Panc1 (cell line): ENCODE measurements around the gene DIP2C. TPM values are rescaled to one million over a fixed set of nuclear protein-coding genes. Genes with fewer than 3 reads are reported as not detected.
"Not testable (repeated sequence)": the region's sequence is repeated elsewhere in the genome, so short reads cannot be mapped to it uniquely, and the experiment has no call there.

Experiments used
- ATAC-seq: fragments of 200-7000 bp; cut with Tn5 transposase; 2 replicates; pipeline ENCODE4 v1.9.1; 2020; ENCODE audit warnings: mild to moderate bottlenecking, moderate library complexity
- BruUV-seq: library from RNA; stranded (reverse); fragments of 400-500 nt; replicated peaks from 2 replicates; lab custom pipeline; 2021; lab: Mats Ljungman, UMichigan
- CTCF ChIA-PET: fragments of 300-600 bp; sonication (Branson Sonifier 250); formaldehyde crosslinking; loops from one replicate; lab custom pipeline; 2022; ENCODE audit warnings: antibody characterized with exemption; lab: Charles Lee
- POLR2A ChIA-PET: fragments of 300-600 bp; sonication (Branson Sonifier 250); formaldehyde crosslinking; loops from one replicate; lab custom pipeline; 2022; ENCODE audit warnings: antibody characterized with exemption; lab: Charles Lee
- DNase-seq: peaks from one replicate; pipeline ENCODE4 v3.0.0-alpha.2; 2010; ENCODE audit warnings: low read depth, low spot score
- H3K27ac ChIP-seq: 2 replicates; pipeline ENCODE4 v1.5.1; 2011; ENCODE audit warnings: mild to moderate bottlenecking, low read length, inconsistent platforms
- H3K27me3 ChIP-seq: fragments of 200-500 bp; sonication (Bioruptor generic); 2 replicates; pipeline ENCODE4 v1.6.0; 2014; ENCODE audit warnings: low read length, inconsistent platforms; ENCODE audit not compliant: control insufficient read depth, insufficient read depth
- H3K36me3 ChIP-seq: fragments of 200-500 bp; sonication (Bioruptor generic); 2 replicates; pipeline ENCODE4 v1.5.1; 2014; ENCODE audit warnings: inconsistent platforms, mild to moderate bottlenecking, low read length, moderate library complexity; ENCODE audit not compliant: control insufficient read depth, insufficient read depth
- H3K4me1 ChIP-seq: 2 replicates; pipeline ENCODE4 v1.5.1; 2011; ENCODE audit warnings: inconsistent platforms, mild to moderate bottlenecking, low read length, moderate library complexity; ENCODE audit not compliant: control insufficient read depth, insufficient read depth
- H3K4me3 ChIP-seq, 2 experiments: 2 replicates each; pipeline ENCODE4 v1.5.1; 2011 to 2012; ENCODE audit warnings: low read depth in 2 of 2, low read length in 2 of 2, mild to moderate bottlenecking in 2 of 2, inconsistent platforms in 1 of 2, moderate library complexity in 1 of 2
- H3K9me3 ChIP-seq: fragments of 200-500 bp; sonication (Bioruptor generic); 2 replicates; pipeline ENCODE4 v1.5.1; 2014; ENCODE audit warnings: low read depth, mild to moderate bottlenecking, inconsistent platforms, low read length, moderate library complexity; ENCODE audit not compliant: control insufficient read depth, insufficient read depth
- CTCF ChIP-seq: fragments of 450-650 bp; IDR thresholded peaks from 2 replicates; pipeline ENCODE4 v1.5.1; 2017; ENCODE audit warnings: mild to moderate bottlenecking
- POLR2AphosphoS5 ChIP-seq: IDR thresholded peaks from 2 replicates; pipeline ENCODE4 v1.6.1; 2012; ENCODE audit warnings: mild to moderate bottlenecking, low read depth, low read length, moderate library complexity
- SIN3A ChIP-seq: IDR thresholded peaks from 2 replicates; pipeline ENCODE4 v1.6.1; 2012; ENCODE audit warnings: low read depth, mild to moderate bottlenecking, low read length, moderate library complexity, borderline replicate concordance; ENCODE audit not compliant: insufficient read depth
- TCF7L2 ChIP-seq: IDR thresholded peaks from 2 replicates; pipeline ENCODE4 v1.6.1; 2011; ENCODE audit warnings: mild to moderate bottlenecking, low read depth, low read length, inconsistent platforms
- in situ Hi-C: cut with HindIII; loops from 2 replicates; pipeline ENCODE4 v1.10.0; 2016; ENCODE audit warnings: low sequenced_read_pairs, low pct_unique_long_range_greater_than_20kb
- intact Hi-C: fragments of 100-400 bp; cut with micrococcal nuclease; formaldehyde crosslinking; loops from one replicate; pipeline ENCODE4 v1.10.0; 2022; ENCODE audit not compliant: unreplicated experiment
- total RNA-seq: library from RNA; stranded (reverse); gene quantifications from one replicate; pipeline ENCODE4 v1.2.1, GENCODE V29; 2021; ENCODE audit not compliant: unreplicated experiment
- TF ChIP-seq, protein P1 (sequence below), 2 experiments: IDR thresholded peaks; 2 replicates each; pipeline ENCODE4 v1.6.1; 2011 to 2012; ENCODE audit warnings: low read depth in 2 of 2, control low read depth in 1 of 2, low read length in 1 of 2, mild to moderate bottlenecking in 1 of 2, moderate library complexity in 1 of 2; ENCODE audit not compliant: insufficient read depth in 1 of 2

Gene DIP2C
- total RNA-seq, 1 experiment from 2014 or later = 13.2 TPM

- no peak for ATAC-seq
- no peak for DNase-seq
- ChIA-PET POLR2A (no interaction called here), CTCF (no interaction called here)
- no peaks in the 10 kb centered on the region for H3K27me3 ChIP-seq
- TF ChIP-seq, protein P1, sequence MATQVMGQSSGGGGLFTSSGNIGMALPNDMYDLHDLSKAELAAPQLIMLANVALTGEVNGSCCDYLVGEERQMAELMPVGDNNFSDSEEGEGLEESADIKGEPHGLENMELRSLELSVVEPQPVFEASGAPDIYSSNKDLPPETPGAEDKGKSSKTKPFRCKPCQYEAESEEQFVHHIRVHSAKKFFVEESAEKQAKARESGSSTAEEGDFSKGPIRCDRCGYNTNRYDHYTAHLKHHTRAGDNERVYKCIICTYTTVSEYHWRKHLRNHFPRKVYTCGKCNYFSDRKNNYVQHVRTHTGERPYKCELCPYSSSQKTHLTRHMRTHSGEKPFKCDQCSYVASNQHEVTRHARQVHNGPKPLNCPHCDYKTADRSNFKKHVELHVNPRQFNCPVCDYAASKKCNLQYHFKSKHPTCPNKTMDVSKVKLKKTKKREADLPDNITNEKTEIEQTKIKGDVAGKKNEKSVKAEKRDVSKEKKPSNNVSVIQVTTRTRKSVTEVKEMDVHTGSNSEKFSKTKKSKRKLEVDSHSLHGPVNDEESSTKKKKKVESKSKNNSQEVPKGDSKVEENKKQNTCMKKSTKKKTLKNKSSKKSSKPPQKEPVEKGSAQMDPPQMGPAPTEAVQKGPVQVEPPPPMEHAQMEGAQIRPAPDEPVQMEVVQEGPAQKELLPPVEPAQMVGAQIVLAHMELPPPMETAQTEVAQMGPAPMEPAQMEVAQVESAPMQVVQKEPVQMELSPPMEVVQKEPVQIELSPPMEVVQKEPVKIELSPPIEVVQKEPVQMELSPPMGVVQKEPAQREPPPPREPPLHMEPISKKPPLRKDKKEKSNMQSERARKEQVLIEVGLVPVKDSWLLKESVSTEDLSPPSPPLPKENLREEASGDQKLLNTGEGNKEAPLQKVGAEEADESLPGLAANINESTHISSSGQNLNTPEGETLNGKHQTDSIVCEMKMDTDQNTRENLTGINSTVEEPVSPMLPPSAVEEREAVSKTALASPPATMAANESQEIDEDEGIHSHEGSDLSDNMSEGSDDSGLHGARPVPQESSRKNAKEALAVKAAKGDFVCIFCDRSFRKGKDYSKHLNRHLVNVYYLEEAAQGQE (IDR thresholded peaks at IDR 0.05; ENCODE audit: insufficient read depth in 1 of 2, low read depth in 2 of 2, low read length in 1 of 2) = no peak
- TF ChIP-seq CTCF (no peak), SIN3A (no peak), TCF7L2 (no peak), POLR2AphosphoS5 (no peak)
- no peak overlapping the region for H3K27ac ChIP-seq
- H3K9me3 ChIP-seq = no peaks in the 10 kb centered on the region
- H3K4me1 ChIP-seq = no peaks in the 10 kb centered on the region
- BruUV-seq = no TSS peak
- intact Hi-C loops (no loop called here), in situ Hi-C loops (no loop called here)
- H3K4me3 ChIP-seq = no peak overlapping the region
- no peaks in the 10 kb centered on the region for H3K36me3 ChIP-seq
These were observed 338.4 kb downstream of the DIP2C start for GRCh38 chr10:350981-351501.

GRCh38 chr10:349081-349480 lies 340.4 kb downstream of the DIP2C start:
- Histone ChIP-seq H3K27me3 (no peaks in the 10 kb centered on the region), H3K27ac (no peak overlapping the region), H3K4me3 (no peak overlapping the region), H3K4me1 (no peaks in the 10 kb centered on the region), H3K9me3 (no peaks in the 10 kb centered on the region), H3K36me3 (no peaks in the 10 kb centered on the region)
- DNase-seq = no peak
- ATAC-seq = no peak
- CTCF ChIA-PET = no interaction called here
- TF ChIP-seq TCF7L2 (no peak), POLR2AphosphoS5 (no peak)
- intact Hi-C loops (no loop called here), in situ Hi-C loops (no loop called here)
- POLR2A ChIA-PET = no interaction called here
- no TSS peak for BruUV-seq

- no peaks in the 10 kb centered on the region for H3K27me3 ChIP-seq
- CTCF ChIA-PET = no interaction called here
- TF ChIP-seq CTCF = no peak
- no peak for TF ChIP-seq SIN3A
- no peak for TF ChIP-seq POLR2AphosphoS5
- TF ChIP-seq, protein P1 (IDR thresholded peaks at IDR 0.05; ENCODE audit: insufficient read depth in 1 of 2, low read depth in 2 of 2, low read length in 1 of 2) = no peak
- TF ChIP-seq TCF7L2 = no peak
- no peaks in the 10 kb centered on the region for H3K36me3 ChIP-seq
- POLR2A ChIA-PET = no interaction called here
- DNase-seq = no peak
- ATAC-seq = no peak
- BruUV-seq = no TSS peak
- H3K4me3 ChIP-seq = no peak overlapping the region
- no peaks in the 10 kb centered on the region for H3K4me1 ChIP-seq
- in situ Hi-C loops (no loop called here), intact Hi-C loops (no loop called here)
- no peak overlapping the region for H3K27ac ChIP-seq
- no peaks in the 10 kb centered on the region for H3K9me3 ChIP-seq
These were observed 341.0 kb downstream of the DIP2C start for GRCh38 chr10:348456-348855.

DNA sequence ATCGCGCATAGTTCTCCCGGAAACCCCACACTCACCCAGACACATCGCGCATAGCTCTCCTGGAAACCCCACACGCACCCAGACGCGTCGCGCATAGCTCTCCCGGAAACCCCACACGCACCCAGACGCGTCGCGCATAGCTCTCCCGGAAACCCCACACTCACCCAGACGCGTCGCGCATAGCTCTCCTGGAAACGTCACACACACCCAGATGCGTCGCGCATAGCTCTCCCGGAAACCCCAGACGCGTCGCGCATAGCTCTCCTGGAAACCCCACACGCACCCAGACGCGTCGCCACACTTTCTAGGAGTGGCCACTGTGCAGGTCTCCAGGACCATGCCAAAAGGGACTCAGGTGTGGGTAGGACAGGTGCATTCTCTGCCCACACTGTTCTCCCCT lies 341.7 kb downstream of the DIP2C start:
- H3K4me1 ChIP-seq, intact Hi-C loops, H3K9me3 ChIP-seq, CTCF ChIA-PET, DNase-seq, ATAC-seq, H3K27ac ChIP-seq, POLR2A ChIA-PET, H3K4me3 ChIP-seq, BruUV-seq, in situ Hi-C loops, H3K36me3 ChIP-seq, H3K27me3 ChIP-seq: not testable (repeated sequence)
